Measurements from ENCODE around the gene AGAP1. TPM values are rescaled to one million over a fixed set of nuclear protein-coding genes. Genes with fewer than 3 reads are reported as not detected.

Gene AGAP1
- total RNA-seq, 1 donor from 2014 or later, result 21.1 TPM

GRCh38 chr2:235553696-235554100 is 59.9 kb downstream of the AGAP1 start:
- no peaks in the 10 kb centered on the region for H3K27me3 ChIP-seq
- TF ChIP-seq CTCF (IDR thresholded peaks at IDR 0.05) (no peak), POLR2A (IDR thresholded peaks at IDR 0.05) (no peak), POLR2AphosphoS5 (IDR thresholded peaks at IDR 0.05; ENCODE audit: insufficient read depth in 1 of 2, low read depth in 1 of 2) (no peak)
- no peaks in the 10 kb centered on the region for H3K36me3 ChIP-seq
- no peaks in the 10 kb centered on the region for H3K9me3 ChIP-seq
- intact Hi-C loops (cut with DNase I), result no loop called here
- no peak overlapping the region for H3K27ac ChIP-seq
- peaks cover 51% of the 10 kb centered on the region for H3K4me1 ChIP-seq
- DNase-seq (ENCODE audit: extremely low spot score in 2 of 2), result no peak
- H3K4me3 ChIP-seq, result no peak overlapping the region

- no peak overlapping the region for H3K27ac ChIP-seq
- no peaks in the 10 kb centered on the region for H3K36me3 ChIP-seq
- H3K9me3 ChIP-seq, result no peaks in the 10 kb centered on the region
- intact Hi-C loops (cut with DNase I), result no loop called here
- no peak for DNase-seq (ENCODE audit: extremely low spot score in 2 of 2)
- H3K27me3 ChIP-seq, result no peaks in the 10 kb centered on the region
- H3K4me1 ChIP-seq, result peaks cover 45% of the 10 kb centered on the region
- TF ChIP-seq POLR2AphosphoS5 (IDR thresholded peaks at IDR 0.05; ENCODE audit: insufficient read depth in 1 of 2, low read depth in 1 of 2) (no peak), CTCF (IDR thresholded peaks at IDR 0.05) (no peak), POLR2A (IDR thresholded peaks at IDR 0.05) (no peak)
- H3K4me3 ChIP-seq, result no peak overlapping the region
These were observed 60.5 kb downstream of the AGAP1 start for GRCh38 chr2:235554385-235554784.

- no peak overlapping the region for H3K4me3 ChIP-seq
- DNase-seq (ENCODE audit: extremely low spot score in 2 of 2), result no peak
- intact Hi-C loops (cut with DNase I), result no loop called here
These were observed 61.1 kb downstream of the AGAP1 start for GRCh38 chr2:235554936-235555335.

GRCh38 chr2:235555371-235555770 is 61.5 kb downstream of the AGAP1 start:
- Histone ChIP-seq H3K4me1 (peaks cover 44% of the 10 kb centered on the region), H3K36me3 (no peaks in the 10 kb centered on the region), H3K9me3 (no peaks in the 10 kb centered on the region), H3K27ac (no peak overlapping the region), H3K4me3 (no peak overlapping the region), H3K27me3 (no peaks in the 10 kb centered on the region)
- no peak for TF ChIP-seq POLR2A (IDR thresholded peaks at IDR 0.05)
- no peak for TF ChIP-seq POLR2AphosphoS5 (IDR thresholded peaks at IDR 0.05; ENCODE audit: insufficient read depth in 1 of 2, low read depth in 1 of 2)
- no peak for TF ChIP-seq CTCF (IDR thresholded peaks at IDR 0.05)
- DNase-seq (ENCODE audit: extremely low spot score in 2 of 2), result no peak
- intact Hi-C loops (cut with DNase I), result no loop called here

More at GRCh38 chr2:235554936-235555335, 61.1 kb downstream of the AGAP1 start:
- Histone ChIP-seq H3K36me3 (no peaks in the 10 kb centered on the region), H3K27ac (no peak overlapping the region), H3K4me1 (peaks cover 44% of the 10 kb centered on the region), H3K27me3 (no peaks in the 10 kb centered on the region), H3K9me3 (no peaks in the 10 kb centered on the region)
- TF ChIP-seq CTCF (IDR thresholded peaks at IDR 0.05) (no peak), POLR2AphosphoS5 (IDR thresholded peaks at IDR 0.05; ENCODE audit: insufficient read depth in 1 of 2, low read depth in 1 of 2) (no peak), POLR2A (IDR thresholded peaks at IDR 0.05) (no peak)

GRCh38 chr2:235556086-235556485 is 62.2 kb downstream of the AGAP1 start:
- H3K27me3 ChIP-seq, result no peaks in the 10 kb centered on the region
- H3K27ac ChIP-seq, result no peak overlapping the region
- TF ChIP-seq POLR2AphosphoS5 (IDR thresholded peaks at IDR 0.05; ENCODE audit: insufficient read depth in 1 of 2, low read depth in 1 of 2), result no peak
- TF ChIP-seq POLR2A (IDR thresholded peaks at IDR 0.05), result no peak
- no peak for TF ChIP-seq CTCF (IDR thresholded peaks at IDR 0.05)
- H3K4me3 ChIP-seq, result no peak overlapping the region
- intact Hi-C loops (cut with DNase I), result no loop called here
- DNase-seq (ENCODE audit: extremely low spot score in 2 of 2), result no peak
- peaks cover 42% of the 10 kb centered on the region for H3K4me1 ChIP-seq
- no peaks in the 10 kb centered on the region for H3K36me3 ChIP-seq
- H3K9me3 ChIP-seq, result no peaks in the 10 kb centered on the region

Data from vagina (tissue), 2 donors.